Endothelial cell (in vitro differentiated cells): ENCODE data around the gene DMD. TPM values are rescaled to one million over a fixed set of nuclear protein-coding genes. Genes with fewer than 3 reads are reported as not detected.

Experiments
- DNase-seq: peaks from one replicate; pipeline ENCODE4 v3.0.0; 2021; ENCODE audit warnings: low spot score
- H3K27ac Mint-ChIP-seq: one replicate; pipeline ENCODE4 v1.8.0; 2021; ENCODE audit warnings: mixed read lengths, inconsistent platforms; ENCODE audit not compliant: unreplicated experiment
- H3K27me3 Mint-ChIP-seq: one replicate; pipeline ENCODE4 v1.8.0; 2021; ENCODE audit warnings: mild to moderate bottlenecking, moderate library complexity, mixed read lengths, inconsistent platforms; ENCODE audit not compliant: unreplicated experiment
- H3K36me3 Mint-ChIP-seq: one replicate; pipeline ENCODE4 v1.8.0; 2021; ENCODE audit warnings: mild to moderate bottlenecking, low read depth, mixed read lengths, inconsistent platforms; ENCODE audit not compliant: unreplicated experiment
- H3K4me1 Mint-ChIP-seq: one replicate; pipeline ENCODE4 v1.8.0; 2021; ENCODE audit warnings: mild to moderate bottlenecking, mixed read lengths, inconsistent platforms; ENCODE audit not compliant: unreplicated experiment
- H3K4me3 Mint-ChIP-seq: one replicate; pipeline ENCODE4 v1.8.0; 2021; ENCODE audit warnings: mild to moderate bottlenecking, mixed read lengths, inconsistent platforms; ENCODE audit not compliant: unreplicated experiment
- H3K9me3 Mint-ChIP-seq: one replicate; pipeline ENCODE4 v1.8.0; 2021; ENCODE audit warnings: mixed read lengths, inconsistent platforms; ENCODE audit not compliant: unreplicated experiment
- CTCF ChIP-seq: fragments of 200-600 bp; sonication (generic); IDR thresholded peaks from one replicate; pipeline ENCODE4 v1.5.0; 2021; ENCODE audit warnings: antibody characterized with exemption; ENCODE audit not compliant: unreplicated experiment
- total RNA-seq: library from RNA; stranded (reverse); fragmentation: NEBNext Ultra II Directional; extraction: Animal tissue kit (Norgen Biotek cat#: 25700); gene quantifications from one replicate; pipeline ENCODE4 v1.2.1, GENCODE V29; 2021; ENCODE audit not compliant: unreplicated experiment

The DMD gene
- total RNA-seq, 1 donor from 2014 or later = 5.5 TPM

GRCh38 chrX:31717474-31717873 is 1493.9 kb downstream of the DMD start:
- no peaks in the 10 kb centered on the region for H3K27me3 Mint-ChIP-seq
- H3K4me3 Mint-ChIP-seq = no peak overlapping the region
- DNase-seq = no peak
- TF ChIP-seq CTCF = no peak
- H3K36me3 Mint-ChIP-seq = no peaks in the 10 kb centered on the region
- no peak overlapping the region for H3K27ac Mint-ChIP-seq
- H3K4me1 Mint-ChIP-seq = no peaks in the 10 kb centered on the region
- H3K9me3 Mint-ChIP-seq = no peaks in the 10 kb centered on the region

- no peak for DNase-seq
- Mint-ChIP-seq H3K4me1 (no peaks in the 10 kb centered on the region), H3K4me3 (no peak overlapping the region), H3K27ac (no peak overlapping the region), H3K36me3 (no peaks in the 10 kb centered on the region), H3K9me3 (no peaks in the 10 kb centered on the region), H3K27me3 (no peaks in the 10 kb centered on the region)
- no peak for TF ChIP-seq CTCF
Observed at GRCh38 chrX:31715675-31716074, 1495.7 kb downstream of the DMD start.

GRCh38 chrX:31714797-31715196 is 1496.6 kb downstream of the DMD start:
- H3K36me3 Mint-ChIP-seq = no peaks in the 10 kb centered on the region
- DNase-seq = no peak
- no peaks in the 10 kb centered on the region for H3K9me3 Mint-ChIP-seq
- H3K27ac Mint-ChIP-seq = no peak overlapping the region
- no peaks in the 10 kb centered on the region for H3K4me1 Mint-ChIP-seq
- no peak overlapping the region for H3K4me3 Mint-ChIP-seq
- no peak for TF ChIP-seq CTCF
- no peaks in the 10 kb centered on the region for H3K27me3 Mint-ChIP-seq

- Mint-ChIP-seq H3K4me1 (no peaks in the 10 kb centered on the region), H3K27me3 (no peaks in the 10 kb centered on the region), H3K9me3 (no peaks in the 10 kb centered on the region), H3K36me3 (no peaks in the 10 kb centered on the region), H3K27ac (no peak overlapping the region), H3K4me3 (no peak overlapping the region)
- TF ChIP-seq CTCF = no peak
- DNase-seq = no peak
Observed at GRCh38 chrX:31713120-31713519, 1498.2 kb downstream of the DMD start.

GRCh38 chrX:31711166-31711565 is 1500.2 kb downstream of the DMD start:
- no peaks in the 10 kb centered on the region for H3K36me3 Mint-ChIP-seq
- H3K9me3 Mint-ChIP-seq = no peaks in the 10 kb centered on the region
- TF ChIP-seq CTCF = no peak
- H3K27ac Mint-ChIP-seq = no peak overlapping the region
- H3K27me3 Mint-ChIP-seq = no peaks in the 10 kb centered on the region
- no peak overlapping the region for H3K4me3 Mint-ChIP-seq
- no peaks in the 10 kb centered on the region for H3K4me1 Mint-ChIP-seq
- DNase-seq = no peak
